ENCODE data around the gene STAB1. TPM values are rescaled to one million over a fixed set of nuclear protein-coding genes. Genes with fewer than 3 reads are reported as not detected.
A peak's percentile ranks its signal among the peaks of the same experiment; 100 is the strongest.

The STAB1 gene, protein sequence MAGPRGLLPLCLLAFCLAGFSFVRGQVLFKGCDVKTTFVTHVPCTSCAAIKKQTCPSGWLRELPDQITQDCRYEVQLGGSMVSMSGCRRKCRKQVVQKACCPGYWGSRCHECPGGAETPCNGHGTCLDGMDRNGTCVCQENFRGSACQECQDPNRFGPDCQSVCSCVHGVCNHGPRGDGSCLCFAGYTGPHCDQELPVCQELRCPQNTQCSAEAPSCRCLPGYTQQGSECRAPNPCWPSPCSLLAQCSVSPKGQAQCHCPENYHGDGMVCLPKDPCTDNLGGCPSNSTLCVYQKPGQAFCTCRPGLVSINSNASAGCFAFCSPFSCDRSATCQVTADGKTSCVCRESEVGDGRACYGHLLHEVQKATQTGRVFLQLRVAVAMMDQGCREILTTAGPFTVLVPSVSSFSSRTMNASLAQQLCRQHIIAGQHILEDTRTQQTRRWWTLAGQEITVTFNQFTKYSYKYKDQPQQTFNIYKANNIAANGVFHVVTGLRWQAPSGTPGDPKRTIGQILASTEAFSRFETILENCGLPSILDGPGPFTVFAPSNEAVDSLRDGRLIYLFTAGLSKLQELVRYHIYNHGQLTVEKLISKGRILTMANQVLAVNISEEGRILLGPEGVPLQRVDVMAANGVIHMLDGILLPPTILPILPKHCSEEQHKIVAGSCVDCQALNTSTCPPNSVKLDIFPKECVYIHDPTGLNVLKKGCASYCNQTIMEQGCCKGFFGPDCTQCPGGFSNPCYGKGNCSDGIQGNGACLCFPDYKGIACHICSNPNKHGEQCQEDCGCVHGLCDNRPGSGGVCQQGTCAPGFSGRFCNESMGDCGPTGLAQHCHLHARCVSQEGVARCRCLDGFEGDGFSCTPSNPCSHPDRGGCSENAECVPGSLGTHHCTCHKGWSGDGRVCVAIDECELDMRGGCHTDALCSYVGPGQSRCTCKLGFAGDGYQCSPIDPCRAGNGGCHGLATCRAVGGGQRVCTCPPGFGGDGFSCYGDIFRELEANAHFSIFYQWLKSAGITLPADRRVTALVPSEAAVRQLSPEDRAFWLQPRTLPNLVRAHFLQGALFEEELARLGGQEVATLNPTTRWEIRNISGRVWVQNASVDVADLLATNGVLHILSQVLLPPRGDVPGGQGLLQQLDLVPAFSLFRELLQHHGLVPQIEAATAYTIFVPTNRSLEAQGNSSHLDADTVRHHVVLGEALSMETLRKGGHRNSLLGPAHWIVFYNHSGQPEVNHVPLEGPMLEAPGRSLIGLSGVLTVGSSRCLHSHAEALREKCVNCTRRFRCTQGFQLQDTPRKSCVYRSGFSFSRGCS (N-terminal part only)
- 100 to 1,000 TPM in 1 of 3 donors, 10 to 100 TPM in 2; 47.7 to 149 (median 55.4) TPM for total RNA-seq

- Histone ChIP-seq H3K4me3 (peak within 1 kb of the TSS; percentile 34 to 60 (median 41)), H3K4me1 (no peaks in the 10 kb centered on the region), H3K27ac (peak within 1 kb of the TSS; percentile 17 to 85), H3K27me3 (no peaks in the 10 kb centered on the region), H3K36me3 (no peaks in the 10 kb centered on the region), H3K9me3 (no peaks in the 10 kb centered on the region)
- intact Hi-C loops (cut with DNase I; ENCODE audit: low total_unique reads), result no loop called here
- peak in 1 of 2 donors; percentile 59 for DNase-seq (ENCODE audit: low spot score in 2 of 2)
- TF ChIP-seq, protein P1, sequence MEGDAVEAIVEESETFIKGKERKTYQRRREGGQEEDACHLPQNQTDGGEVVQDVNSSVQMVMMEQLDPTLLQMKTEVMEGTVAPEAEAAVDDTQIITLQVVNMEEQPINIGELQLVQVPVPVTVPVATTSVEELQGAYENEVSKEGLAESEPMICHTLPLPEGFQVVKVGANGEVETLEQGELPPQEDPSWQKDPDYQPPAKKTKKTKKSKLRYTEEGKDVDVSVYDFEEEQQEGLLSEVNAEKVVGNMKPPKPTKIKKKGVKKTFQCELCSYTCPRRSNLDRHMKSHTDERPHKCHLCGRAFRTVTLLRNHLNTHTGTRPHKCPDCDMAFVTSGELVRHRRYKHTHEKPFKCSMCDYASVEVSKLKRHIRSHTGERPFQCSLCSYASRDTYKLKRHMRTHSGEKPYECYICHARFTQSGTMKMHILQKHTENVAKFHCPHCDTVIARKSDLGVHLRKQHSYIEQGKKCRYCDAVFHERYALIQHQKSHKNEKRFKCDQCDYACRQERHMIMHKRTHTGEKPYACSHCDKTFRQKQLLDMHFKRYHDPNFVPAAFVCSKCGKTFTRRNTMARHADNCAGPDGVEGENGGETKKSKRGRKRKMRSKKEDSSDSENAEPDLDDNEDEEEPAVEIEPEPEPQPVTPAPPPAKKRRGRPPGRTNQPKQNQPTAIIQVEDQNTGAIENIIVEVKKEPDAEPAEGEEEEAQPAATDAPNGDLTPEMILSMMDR (IDR thresholded peaks at IDR 0.05), result no peak
- TF ChIP-seq POLR2AphosphoS5 (IDR thresholded peaks at IDR 0.05), result peak in 1 of 3 donors; percentile 24
Observed at GRCh38 chr3:52494886-52495495, at the start of gene STAB1. STAB1 (plus strand) TSS chr3:52495338; CDS start chr3:52495414, 76 bp downstream.

DNA sequence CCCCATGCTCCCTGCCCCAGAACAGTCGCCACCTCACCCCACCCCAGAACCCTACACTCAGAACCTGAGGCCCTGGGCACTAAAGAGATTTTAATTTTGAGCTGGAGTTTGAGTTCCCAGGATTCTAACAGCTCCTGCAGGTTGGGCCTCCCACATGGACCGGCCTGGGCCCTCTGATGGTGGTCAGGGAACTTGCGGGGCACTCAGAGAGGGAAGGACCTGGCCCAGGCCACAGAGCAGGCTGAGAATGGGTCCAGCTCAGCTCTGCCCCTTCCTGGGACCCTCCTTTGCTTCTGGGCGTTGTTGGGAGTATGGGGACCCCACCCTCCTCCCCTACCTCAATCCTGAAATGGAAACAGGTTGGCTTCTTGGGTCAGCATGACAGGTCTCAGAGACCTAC is 49.1 kb upstream of the STAB1 start:
- Histone ChIP-seq H3K36me3 (no peaks in the 10 kb centered on the region), H3K27ac (peak overlapping the region in 1 of 2 donors; percentile 59), H3K9me3 (no peaks in the 10 kb centered on the region), H3K4me1 (peaks cover 0 to 6% of the 10 kb centered on the region in 2 donors), H3K27me3 (no peaks in the 10 kb centered on the region), H3K4me3 (no peak overlapping the region)
- intact Hi-C loops (cut with DNase I; ENCODE audit: low total_unique reads), result no loop called here
- no peak for DNase-seq (ENCODE audit: low spot score in 2 of 2)
- TF ChIP-seq, protein P1 (IDR thresholded peaks at IDR 0.05), result no peak

DNA sequence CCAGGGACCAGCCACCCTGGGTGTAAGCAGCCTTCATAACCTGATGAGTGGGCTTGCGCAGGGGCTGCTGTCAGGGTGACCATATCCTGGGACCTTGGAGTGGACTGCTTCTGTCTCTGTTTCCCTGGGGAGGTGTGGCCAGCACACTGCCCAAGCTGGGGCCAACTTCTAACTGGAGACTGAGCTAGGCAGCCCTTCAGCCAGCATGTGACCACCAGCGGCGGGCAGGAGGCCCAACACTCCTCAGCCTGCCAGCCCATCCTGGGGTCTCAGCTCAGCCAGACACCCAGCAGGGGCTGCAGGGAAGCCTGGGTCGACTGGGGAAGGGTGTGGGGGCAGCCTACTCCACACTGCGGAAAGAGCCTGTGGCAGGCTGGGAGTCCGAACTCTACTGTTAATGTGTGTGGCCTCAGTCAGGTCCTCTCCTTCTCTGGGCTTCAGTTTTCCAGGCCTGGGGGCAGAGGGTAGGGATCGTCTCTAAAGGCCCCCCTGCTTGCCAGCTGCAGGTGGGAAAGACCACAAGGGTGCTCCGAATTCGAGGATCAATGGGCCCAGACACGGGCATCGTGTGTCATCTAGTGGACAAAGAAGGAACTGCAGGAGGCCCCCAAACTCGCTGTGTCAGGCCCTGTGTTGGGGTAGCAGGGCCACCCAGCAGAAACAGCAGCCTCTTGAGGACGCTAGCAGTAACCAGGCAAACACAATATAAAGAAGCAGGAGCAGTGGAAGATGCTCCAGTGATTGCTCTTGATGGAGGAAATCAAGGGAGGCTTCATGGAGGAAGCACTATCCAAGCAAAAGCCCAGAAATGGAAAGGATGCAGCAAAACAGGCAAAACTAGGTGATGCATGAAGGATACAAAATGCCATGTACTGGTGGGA is 48.3 kb upstream of the STAB1 start:
- no peak overlapping the region for H3K4me3 ChIP-seq
- no peaks in the 10 kb centered on the region for H3K27me3 ChIP-seq
- intact Hi-C loops (cut with DNase I; ENCODE audit: low total_unique reads), result no loop called here
- no peak for DNase-seq (ENCODE audit: low spot score in 2 of 2)
- H3K9me3 ChIP-seq, result no peaks in the 10 kb centered on the region
- no peaks in the 10 kb centered on the region for H3K36me3 ChIP-seq
- peaks cover 0 to 6% of the 10 kb centered on the region in 2 donors for H3K4me1 ChIP-seq
- peak overlapping the region in 1 of 2 donors; percentile 59 for H3K27ac ChIP-seq
- no peak for TF ChIP-seq POLR2A (IDR thresholded peaks at IDR 0.05)
- TF ChIP-seq, protein P1 (IDR thresholded peaks at IDR 0.05), result peak; percentile 97 to 99 (median 99)

GRCh38 chr3:52447512-52448355 is 47.4 kb upstream of the STAB1 start:
- TF ChIP-seq, protein P1 (IDR thresholded peaks at IDR 0.05), result no peak
- TF ChIP-seq POLR2A (IDR thresholded peaks at IDR 0.05) (no peak), POLR2AphosphoS5 (IDR thresholded peaks at IDR 0.05) (no peak)
- intact Hi-C loops (cut with DNase I; ENCODE audit: low total_unique reads), result no loop called here
- Histone ChIP-seq H3K4me3 (no peak overlapping the region), H3K27ac (no peak overlapping the region), H3K4me1 (peaks cover 0 to 6% of the 10 kb centered on the region in 2 donors), H3K36me3 (no peaks in the 10 kb centered on the region), H3K27me3 (no peaks in the 10 kb centered on the region), H3K9me3 (no peaks in the 10 kb centered on the region)
- no peak for DNase-seq (ENCODE audit: low spot score in 2 of 2)

All from breast epithelium (tissue), 4 donors.